Measurements from ENCODE around the gene DFFA.

Gene DFFA

DNA sequence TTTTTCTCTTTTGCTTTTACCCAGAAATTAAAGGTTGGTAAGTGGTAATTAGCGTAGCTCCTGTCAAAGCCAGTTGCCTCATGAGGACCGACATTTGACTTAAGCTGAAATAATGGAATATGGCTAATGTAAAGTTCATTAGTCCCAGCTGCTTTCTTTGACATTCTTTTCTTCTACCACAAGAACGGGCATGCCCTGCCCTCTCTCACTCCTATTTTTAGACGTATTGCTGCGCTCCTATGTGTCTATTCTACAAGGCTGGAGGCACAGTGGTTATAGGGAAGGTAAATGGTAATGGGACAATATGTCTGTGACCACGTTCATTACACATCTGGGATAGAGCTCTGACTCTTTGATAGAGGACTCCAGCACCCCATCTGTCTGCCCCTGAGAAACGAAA is 15.7 kb downstream of the DFFA start:
- Histone ChIP-seq H3F3A (ENCODE audit: insufficient read depth) (0 out of 2 replicates have a peak, but pooled peaks cover 4% of the 10 kb centered on the region), H3K27ac (ENCODE audit: low read depth, low read length) (no peak overlapping the region), H3K4me3 (ENCODE audit: insufficient read depth, low read length, poor library complexity, severe bottlenecking) (no peak overlapping the region), H3K27me3 (ENCODE audit: low read length) (no peaks in the 10 kb centered on the region), H3K79me2 (ENCODE audit: insufficient read depth, low read length) (no peaks in the 10 kb centered on the region), H3K9ac (ENCODE audit: low read length) (no peak overlapping the region), H3K9me2 (replicated peaks; ENCODE audit: insufficient read depth, low read length) (no peaks in the 10 kb centered on the region), H3K9me3 (ENCODE audit: insufficient read depth, low read length) (no peaks in the 10 kb centered on the region), H4K20me1 (ENCODE audit: low read depth, low read length) (no peaks in the 10 kb centered on the region), H3K36me3 (ENCODE audit: low read length) (no peaks in the 10 kb centered on the region), H2AFZ (ENCODE audit: low read depth, low read length, severe bottlenecking) (no peak overlapping the region), H3K4me2 (ENCODE audit: low read depth, low read length, poor library complexity, severe bottlenecking) (no peak overlapping the region)
- TF ChIP-seq, protein P1, sequence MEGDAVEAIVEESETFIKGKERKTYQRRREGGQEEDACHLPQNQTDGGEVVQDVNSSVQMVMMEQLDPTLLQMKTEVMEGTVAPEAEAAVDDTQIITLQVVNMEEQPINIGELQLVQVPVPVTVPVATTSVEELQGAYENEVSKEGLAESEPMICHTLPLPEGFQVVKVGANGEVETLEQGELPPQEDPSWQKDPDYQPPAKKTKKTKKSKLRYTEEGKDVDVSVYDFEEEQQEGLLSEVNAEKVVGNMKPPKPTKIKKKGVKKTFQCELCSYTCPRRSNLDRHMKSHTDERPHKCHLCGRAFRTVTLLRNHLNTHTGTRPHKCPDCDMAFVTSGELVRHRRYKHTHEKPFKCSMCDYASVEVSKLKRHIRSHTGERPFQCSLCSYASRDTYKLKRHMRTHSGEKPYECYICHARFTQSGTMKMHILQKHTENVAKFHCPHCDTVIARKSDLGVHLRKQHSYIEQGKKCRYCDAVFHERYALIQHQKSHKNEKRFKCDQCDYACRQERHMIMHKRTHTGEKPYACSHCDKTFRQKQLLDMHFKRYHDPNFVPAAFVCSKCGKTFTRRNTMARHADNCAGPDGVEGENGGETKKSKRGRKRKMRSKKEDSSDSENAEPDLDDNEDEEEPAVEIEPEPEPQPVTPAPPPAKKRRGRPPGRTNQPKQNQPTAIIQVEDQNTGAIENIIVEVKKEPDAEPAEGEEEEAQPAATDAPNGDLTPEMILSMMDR (IDR thresholded peaks at IDR 0.05; ENCODE audit: insufficient read depth, low read length, poor library complexity, severe bottlenecking), result no peak
- no peak for TF ChIP-seq EZH2phosphoT487 (conservative IDR thresholded peaks at IDR 0.05; ENCODE audit: low read length)

DNA sequence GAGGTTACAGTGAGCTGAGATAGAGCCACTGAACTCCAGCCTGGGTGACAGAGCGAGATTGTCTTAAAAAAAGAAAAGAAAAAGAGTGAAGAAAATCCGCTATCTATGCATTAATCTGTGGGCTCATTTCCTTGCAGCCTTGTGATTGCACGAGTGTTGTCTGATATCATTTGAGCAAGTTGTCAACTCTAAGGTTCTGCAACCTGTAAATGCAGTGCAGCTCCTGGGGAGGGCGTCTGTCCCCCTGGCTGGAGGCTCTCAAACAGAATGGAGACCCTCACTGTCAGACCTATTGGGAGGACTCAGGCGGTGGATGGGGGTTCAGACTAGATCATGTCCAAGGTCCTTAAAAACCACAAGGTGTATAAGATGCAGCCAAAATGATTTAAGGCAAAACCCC is 16.3 kb downstream of the DFFA start:
- no peaks in the 10 kb centered on the region for H4K20me1 ChIP-seq (ENCODE audit: low read depth, low read length)
- H3K9me2 ChIP-seq (replicated peaks; ENCODE audit: insufficient read depth, low read length), result no peaks in the 10 kb centered on the region
- H3K4me2 ChIP-seq (ENCODE audit: low read depth, low read length, poor library complexity, severe bottlenecking), result no peak overlapping the region
- H3K9me3 ChIP-seq (ENCODE audit: insufficient read depth, low read length), result no peaks in the 10 kb centered on the region
- 0 out of 2 replicates have a peak, but pooled peaks cover 6% of the 10 kb centered on the region for H3F3A ChIP-seq (ENCODE audit: insufficient read depth)
- H3K27ac ChIP-seq (ENCODE audit: low read depth, low read length), result no peak overlapping the region
- H3K9ac ChIP-seq (ENCODE audit: low read length), result no peak overlapping the region
- TF ChIP-seq EZH2phosphoT487 (conservative IDR thresholded peaks at IDR 0.05; ENCODE audit: low read length), result no peak
- TF ChIP-seq, protein P1 (IDR thresholded peaks at IDR 0.05; ENCODE audit: insufficient read depth, low read length, poor library complexity, severe bottlenecking), result no peak
- no peak overlapping the region for H3K4me3 ChIP-seq (ENCODE audit: insufficient read depth, low read length, poor library complexity, severe bottlenecking)
- H3K79me2 ChIP-seq (ENCODE audit: insufficient read depth, low read length), result no peaks in the 10 kb centered on the region
- H3K36me3 ChIP-seq (ENCODE audit: low read length), result no peaks in the 10 kb centered on the region
- no peaks in the 10 kb centered on the region for H3K27me3 ChIP-seq (ENCODE audit: low read length)
- H2AFZ ChIP-seq (ENCODE audit: low read depth, low read length, severe bottlenecking), result no peak overlapping the region

DNA sequence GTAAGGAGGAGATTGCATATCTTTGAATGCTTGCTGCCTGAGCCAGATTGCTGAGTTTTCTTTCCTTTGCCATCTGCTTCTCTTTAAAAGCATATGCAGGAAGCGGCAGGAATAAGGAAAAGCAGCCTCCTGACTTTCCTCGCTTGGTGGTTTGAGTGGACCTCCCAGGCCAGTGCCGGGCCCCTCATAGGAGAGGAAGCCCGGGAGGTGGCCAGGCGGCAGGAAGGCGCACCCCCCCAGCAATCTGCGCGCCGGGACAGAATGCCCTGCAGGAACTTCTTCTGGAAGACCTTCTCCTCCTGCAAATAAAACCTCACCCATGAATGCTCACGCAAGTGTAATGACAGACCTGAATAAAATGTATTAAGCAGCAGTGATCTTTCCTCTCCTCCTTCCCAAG is 21.0 kb downstream of the DFFA start:
- H3K9me2 ChIP-seq (replicated peaks; ENCODE audit: insufficient read depth, low read length), result no peaks in the 10 kb centered on the region
- H3K27me3 ChIP-seq (ENCODE audit: low read length), result no peaks in the 10 kb centered on the region
- H3K9ac ChIP-seq (ENCODE audit: low read length), result no peak overlapping the region
- H3K4me3 ChIP-seq (ENCODE audit: insufficient read depth, low read length, poor library complexity, severe bottlenecking), result no peak overlapping the region
- no peak overlapping the region for H2AFZ ChIP-seq (ENCODE audit: low read depth, low read length, severe bottlenecking)
- no peaks in the 10 kb centered on the region for H3K79me2 ChIP-seq (ENCODE audit: insufficient read depth, low read length)
- H3K36me3 ChIP-seq (ENCODE audit: low read length), result no peaks in the 10 kb centered on the region
- H3K9me3 ChIP-seq (ENCODE audit: insufficient read depth, low read length), result no peaks in the 10 kb centered on the region
- H3K4me2 ChIP-seq (ENCODE audit: low read depth, low read length, poor library complexity, severe bottlenecking), result no peak overlapping the region
- H3F3A ChIP-seq (ENCODE audit: insufficient read depth), result 0 out of 2 replicates have a peak, but pooled peaks cover 6% of the 10 kb centered on the region
- no peak overlapping the region for H3K27ac ChIP-seq (ENCODE audit: low read depth, low read length)
- TF ChIP-seq EZH2phosphoT487 (conservative IDR thresholded peaks at IDR 0.05; ENCODE audit: low read length), result no peak
- TF ChIP-seq, protein P1 (IDR thresholded peaks at IDR 0.05; ENCODE audit: insufficient read depth, low read length, poor library complexity, severe bottlenecking), result no peak
- H4K20me1 ChIP-seq (ENCODE audit: low read depth, low read length), result no peaks in the 10 kb centered on the region

Measured in SU-DHL-6 (cell line).